Right forelimb (tissue), 1 donor: Measurements from ENCODE around the gene CNIH2.
A peak's percentile ranks its signal among the peaks of the same experiment; 100 is the strongest.
"Not testable (repeated sequence)": the region's sequence is repeated elsewhere in the genome, so short reads cannot be mapped to it uniquely, and the experiment has no call there.

Experiments used
- DNase-seq: peaks from one replicate; pipeline ENCODE4 v3.0.0-alpha.2; 2018

The CNIH2 gene

DNA sequence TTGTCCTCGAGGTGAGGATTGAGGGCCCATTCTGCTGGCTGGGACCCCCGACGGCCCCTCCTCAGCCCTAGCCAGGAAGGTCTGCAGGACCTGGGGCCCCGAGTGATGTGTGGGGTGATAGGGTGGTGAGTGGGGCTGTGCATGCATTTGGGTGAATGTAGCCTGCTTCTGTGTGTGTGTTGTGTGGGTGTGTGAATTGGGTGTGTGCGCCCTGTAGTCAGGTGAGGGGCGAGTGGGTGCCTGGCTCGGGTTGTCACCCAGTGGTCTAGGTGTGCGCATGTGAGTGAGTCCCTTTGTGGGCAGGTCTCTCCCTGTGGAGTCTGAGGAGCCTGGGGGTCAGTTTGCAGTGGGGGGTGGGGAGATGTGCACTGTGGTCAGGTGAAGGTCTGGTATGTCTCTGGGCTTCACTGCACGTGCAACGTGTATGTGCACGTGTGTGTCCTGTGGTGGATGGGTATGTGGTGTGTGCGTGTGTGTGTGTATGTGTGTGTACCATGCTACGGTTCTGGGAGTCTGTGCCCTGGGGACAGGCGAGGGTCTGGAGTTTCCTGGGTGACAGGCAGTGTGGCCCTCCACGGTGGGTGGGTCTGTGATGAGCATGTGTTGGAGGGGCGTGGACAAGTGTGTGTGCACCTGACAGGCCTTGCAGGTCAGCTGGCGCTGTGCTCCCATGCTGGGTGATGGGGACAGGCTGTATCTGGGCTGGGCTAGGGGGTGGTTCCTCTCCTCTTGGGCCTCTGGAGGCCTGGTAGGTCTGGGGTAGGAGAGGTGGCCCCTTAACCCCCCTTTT, 14.8 kb downstream of the CNIH2 start:
- no peak for DNase-seq

DNA sequence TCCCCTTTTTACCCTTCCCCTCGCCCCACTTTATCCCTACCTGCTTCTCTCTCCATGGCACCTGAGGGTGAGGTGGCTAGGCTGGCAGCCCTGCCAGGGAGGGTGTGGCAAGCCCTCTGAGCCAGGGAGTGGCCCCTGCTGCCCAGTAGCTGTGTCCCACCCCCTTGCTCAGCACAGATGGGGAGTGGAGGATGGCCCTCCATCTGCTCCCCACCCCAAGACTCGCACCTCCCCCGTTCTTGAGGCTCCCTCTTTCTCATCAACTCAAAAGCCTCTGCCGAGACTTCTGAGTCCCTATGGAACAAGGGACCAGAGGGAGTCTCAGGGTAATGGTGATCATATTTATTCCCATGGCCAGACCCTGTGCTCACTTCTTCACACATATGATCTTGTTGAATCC, 15.4 kb downstream of the CNIH2 start:
- DNase-seq = no peak

- no peak for DNase-seq
Measured at GRCh38 chr11:66293777-66294625, 16.0 kb downstream of the CNIH2 start.

DNA sequence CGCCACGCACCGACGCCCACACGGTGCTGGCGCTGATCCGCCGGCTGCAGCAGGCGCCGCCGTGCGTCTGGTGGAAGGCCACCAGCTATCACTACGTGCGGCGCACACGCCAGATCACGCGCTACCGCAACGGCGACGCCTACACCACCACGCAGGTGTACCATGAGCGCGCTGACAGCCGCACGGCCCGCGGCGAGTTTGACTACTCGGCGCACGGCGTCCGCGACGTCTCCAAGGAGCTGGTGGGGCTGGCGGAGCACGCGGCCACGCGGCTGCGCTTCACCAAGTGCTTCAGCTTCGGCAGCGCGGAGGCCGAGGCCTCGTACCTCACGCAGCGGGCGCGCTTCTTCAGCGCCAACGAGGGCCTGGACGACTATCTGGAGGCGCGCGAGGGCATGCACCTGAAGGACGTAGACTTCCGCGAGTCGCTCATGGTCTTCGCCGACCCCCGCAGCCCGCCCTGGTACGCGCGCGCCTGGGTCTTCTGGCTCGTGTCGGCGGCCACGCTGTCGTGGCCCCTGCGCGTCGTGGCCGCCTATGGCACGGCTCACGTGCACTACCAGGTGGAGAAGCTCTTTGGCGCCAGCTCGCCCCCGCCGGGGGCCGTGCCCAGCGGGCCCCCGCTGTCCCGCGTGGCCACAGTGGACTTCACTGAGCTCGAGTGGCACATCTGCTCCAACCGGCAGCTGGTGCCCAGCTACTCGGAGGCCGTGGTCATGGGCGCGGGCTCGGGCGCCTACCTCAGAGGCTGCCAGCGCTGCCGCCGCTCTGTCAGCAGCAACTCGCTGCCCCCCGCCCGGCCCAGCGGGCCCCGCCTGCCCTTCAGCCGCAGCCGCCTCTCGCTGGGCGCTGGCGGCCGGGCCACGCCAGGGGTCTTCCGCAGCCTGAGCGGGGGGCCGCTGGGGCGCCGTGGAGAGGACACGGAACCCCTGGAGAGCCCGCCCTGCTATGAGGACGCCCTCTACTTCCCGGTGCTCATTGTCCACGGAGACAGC, 16.9 kb downstream of the CNIH2 start:
- no peak for DNase-seq

GRCh38 chr11:66297610-66298009, 19.6 kb downstream of the CNIH2 start:
- peak; percentile 15 for DNase-seq

DNA sequence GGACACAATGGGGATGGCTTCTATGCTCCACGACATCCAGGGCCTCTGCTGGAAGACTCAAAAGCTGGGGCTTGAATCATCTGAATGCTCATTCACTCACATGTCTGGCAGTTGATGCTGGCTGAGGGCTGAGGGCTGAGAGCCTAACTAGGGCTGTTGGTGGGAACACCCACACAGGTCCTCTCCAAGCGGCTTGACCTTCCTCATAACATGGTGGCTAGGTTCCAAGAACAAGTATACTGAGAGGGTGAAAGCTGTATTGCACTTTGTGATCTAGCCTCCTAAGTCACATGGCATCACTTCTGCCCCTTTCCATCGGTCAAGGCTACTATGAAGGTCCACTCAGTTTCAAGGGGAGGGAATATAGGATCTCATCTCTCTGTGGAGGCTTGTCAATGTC, 21.2 kb downstream of the CNIH2 start:
- no peak for DNase-seq

DNA sequence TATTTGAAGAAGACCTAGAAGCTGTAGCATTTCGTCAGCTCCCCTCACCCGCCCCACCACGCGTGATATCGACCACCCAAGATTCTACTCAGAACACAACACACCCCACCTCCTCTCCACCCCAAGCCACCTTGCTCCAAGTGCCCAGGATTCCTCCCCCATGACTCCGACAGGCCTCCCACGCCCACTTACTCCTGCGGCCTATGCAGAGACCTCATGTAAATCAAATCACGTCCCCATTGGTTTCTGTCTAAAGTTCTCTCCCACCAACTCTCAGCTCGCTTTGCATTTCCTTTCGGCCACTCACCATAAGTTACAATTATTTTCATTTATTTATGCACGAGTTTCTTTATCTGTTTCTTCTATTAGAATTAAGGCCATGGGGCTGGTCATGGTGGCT, 24.7 kb downstream of the CNIH2 start:
- no peak for DNase-seq

- no peak for DNase-seq
Measured at GRCh38 chr11:66309475-66309874, 31.5 kb downstream of the CNIH2 start.

DNA sequence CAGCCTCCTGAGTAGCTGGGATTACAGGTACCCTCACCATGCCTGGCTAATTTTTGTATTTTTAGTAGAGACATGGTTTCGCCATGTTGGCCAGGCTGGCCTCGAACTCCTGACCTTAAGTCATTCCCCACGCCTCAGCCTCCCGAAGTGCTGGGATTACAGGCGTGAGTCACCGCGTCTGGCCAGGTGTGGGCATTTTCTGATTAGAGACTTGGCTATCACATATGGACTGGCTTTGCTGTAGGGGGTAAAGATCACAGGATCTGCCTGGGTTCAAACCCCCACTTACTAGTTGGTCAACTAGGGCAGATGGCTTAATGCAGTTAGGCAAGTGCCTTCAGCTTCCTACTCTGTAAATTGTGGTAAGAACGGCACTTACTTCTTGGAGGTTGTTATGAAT, 32.3 kb downstream of the CNIH2 start:
- DNase-seq = no peak

DNA sequence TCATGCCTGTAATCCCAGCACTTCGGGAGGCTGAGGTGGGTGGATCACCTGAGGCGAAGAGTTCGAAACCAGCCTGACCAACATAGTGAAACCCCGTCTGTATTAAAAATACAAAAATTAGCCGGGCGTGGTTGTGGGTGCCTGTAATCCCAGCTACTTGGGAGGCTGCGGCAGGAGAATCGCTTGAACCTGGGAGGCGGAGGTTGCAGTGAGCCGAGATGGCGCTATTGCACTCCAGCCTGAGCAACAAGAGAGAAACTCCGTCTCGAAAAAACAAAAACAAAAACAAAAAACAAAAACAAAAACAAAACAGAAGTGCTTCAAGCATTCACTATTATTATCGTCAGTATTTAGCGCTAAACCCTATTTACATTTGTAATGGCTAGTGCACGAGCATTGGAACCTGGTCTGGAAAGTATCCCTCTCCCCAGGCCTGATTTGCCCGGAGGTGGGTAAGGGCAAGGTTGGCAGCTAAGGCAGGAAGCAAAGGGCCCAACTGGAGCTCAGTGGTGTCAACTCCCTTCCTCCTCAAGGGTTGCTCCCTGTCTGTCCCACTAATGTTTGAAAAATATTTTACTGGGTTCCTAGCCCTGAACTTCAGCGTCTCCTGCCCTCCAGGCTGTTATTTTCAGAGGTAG, 32.9 kb downstream of the CNIH2 start:
- not testable (repeated sequence) for DNase-seq

- DNase-seq = no peak
Measured at GRCh38 chr11:66311470-66311964, 33.5 kb downstream of the CNIH2 start.

DNA sequence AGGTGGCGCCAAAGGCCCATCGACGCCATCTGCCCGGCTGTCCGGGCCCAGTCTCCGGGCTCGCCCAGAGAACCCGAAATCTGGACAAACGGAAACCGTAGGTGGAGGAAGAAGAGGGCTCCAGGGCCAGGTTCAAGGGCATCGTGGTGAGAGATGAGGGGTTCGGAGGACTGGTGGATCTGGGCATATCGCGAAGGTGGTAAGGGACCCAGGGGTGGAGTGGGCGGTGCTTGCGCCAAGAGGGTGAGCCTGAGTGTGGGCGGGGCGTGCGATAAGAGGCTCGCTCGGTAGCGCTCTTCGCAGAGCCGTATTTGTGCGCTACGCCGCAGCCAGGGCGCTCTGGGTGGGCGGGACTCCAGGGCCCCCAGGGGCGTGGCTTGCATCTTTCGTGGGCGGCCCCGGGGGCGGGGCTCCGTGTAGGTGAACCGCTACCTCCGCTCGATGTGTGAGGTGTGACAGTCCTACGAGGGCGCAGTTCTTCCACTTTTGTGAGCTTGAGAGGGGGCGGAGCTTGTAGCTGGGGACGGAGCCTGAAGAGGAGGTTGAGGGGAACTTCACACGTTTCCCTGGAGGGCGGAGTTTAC, 34.1 kb downstream of the CNIH2 start:
- DNase-seq = peak; percentile 94

GRCh38 chr11:66312549-66313320, 34.8 kb downstream of the CNIH2 start:
- DNase-seq = peak; percentile 99

GRCh38 chr11:66313321-66314185, 35.6 kb downstream of the CNIH2 start:
- peak; percentile 90 for DNase-seq

DNA sequence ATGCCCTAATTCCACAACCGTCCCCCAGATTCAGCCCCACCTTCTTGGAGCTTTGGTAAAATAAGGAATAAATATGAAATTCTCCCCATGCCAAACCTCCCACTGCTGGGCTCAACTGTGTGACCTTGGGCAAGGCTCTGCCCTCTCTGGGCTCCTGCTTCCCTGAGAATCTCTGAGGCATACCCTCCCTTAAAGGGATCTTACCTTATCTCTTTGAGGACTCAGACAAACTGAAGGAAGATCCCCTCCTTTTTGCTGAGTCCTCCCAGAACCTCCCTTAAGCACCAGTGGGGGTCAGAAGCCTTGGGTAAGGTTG, 36.2 kb downstream of the CNIH2 start:
- no peak for DNase-seq

DNA sequence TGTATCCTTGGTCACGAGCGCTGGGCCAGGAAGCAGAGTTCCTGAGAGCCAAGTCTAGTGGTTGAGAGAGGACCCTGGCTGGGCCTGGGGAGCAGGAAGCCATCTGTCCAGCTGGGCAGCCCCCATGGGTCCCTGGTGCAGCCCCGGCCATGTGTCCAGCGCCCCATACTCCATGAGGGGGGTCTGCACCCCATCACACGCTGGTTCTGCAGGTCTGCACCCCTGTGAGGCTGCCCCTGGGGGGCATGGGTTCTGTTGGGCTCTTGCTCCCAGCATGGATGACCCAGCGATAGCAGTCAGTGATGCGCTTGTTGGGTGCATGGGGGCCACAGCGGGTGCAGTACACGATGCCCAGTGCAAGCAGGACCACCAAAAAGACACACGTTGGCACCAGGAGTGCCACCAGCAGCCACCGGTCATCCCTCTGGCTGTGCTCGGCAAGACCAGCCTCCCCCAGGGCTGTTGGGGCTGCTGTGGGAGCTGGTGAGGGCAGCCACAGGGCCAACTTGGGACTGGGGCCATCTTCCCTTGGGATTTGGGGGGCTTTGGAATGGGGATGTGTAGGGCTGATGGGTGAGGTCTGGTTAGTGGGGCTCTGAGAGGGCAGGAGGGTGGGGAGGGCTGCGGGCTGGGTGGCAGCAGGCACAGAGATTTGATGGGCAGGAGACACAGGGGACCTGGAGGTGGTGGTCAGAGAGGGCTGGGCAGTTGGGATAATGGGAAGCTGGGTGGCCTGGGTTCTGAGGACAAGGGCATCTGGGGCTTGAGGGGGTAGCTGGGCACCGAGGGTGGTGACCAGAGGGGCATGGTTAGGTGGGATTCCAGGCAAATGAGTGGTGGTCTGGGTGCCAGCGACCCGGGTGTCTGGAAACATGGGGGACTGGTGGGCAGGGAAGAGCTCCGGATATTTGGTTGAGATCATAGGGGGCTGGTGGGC, 36.9 kb downstream of the CNIH2 start:
- DNase-seq = no peak

DNA sequence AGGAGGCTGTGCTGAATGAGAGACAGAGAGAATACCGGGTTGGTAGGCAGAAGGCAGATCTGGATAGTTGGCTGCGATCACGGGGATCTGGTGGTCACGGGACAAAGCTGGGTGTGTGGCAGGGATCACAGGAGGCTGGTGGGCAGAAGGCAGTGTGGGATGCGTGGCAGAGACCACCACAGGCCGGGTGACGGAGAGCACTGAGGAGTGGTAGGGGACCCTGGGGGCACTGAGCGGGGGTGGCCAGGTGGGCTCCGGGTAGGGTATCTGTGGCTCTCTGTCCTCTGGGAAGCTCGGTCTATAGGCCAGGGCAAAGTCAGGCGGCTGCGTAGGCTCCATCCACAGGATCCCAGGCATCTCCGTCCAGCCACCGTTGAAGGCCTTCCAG, 37.5 kb downstream of the CNIH2 start:
- no peak for DNase-seq

GRCh38 chr11:66315921-66316811, 38.2 kb downstream of the CNIH2 start:
- no peak for DNase-seq
